Diencephalon (tissue), 1 donor: ENCODE results near the gene CNPY4. TPM values are rescaled to one million over a fixed set of nuclear protein-coding genes. Genes with fewer than 3 reads are reported as not detected.

Experiments
- small RNA-seq: library from RNA; depleted of rRNA; stranded (forward); fragments of <200 nt; gene quantifications from one replicate; pipeline ENCODE3, GENCODE V24; 2014
- total RNA-seq: library from RNA; depleted of rRNA; stranded (reverse); fragments of >200 nt; gene quantifications from one replicate; pipeline ENCODE4 v1.2.3, GENCODE V29; 2014

Gene CNPY4, protein sequence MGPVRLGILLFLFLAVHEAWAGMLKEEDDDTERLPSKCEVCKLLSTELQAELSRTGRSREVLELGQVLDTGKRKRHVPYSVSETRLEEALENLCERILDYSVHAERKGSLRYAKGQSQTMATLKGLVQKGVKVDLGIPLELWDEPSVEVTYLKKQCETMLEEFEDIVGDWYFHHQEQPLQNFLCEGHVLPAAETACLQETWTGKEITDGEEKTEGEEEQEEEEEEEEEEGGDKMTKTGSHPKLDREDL
- 22.8 TPM for total RNA-seq

DNA sequence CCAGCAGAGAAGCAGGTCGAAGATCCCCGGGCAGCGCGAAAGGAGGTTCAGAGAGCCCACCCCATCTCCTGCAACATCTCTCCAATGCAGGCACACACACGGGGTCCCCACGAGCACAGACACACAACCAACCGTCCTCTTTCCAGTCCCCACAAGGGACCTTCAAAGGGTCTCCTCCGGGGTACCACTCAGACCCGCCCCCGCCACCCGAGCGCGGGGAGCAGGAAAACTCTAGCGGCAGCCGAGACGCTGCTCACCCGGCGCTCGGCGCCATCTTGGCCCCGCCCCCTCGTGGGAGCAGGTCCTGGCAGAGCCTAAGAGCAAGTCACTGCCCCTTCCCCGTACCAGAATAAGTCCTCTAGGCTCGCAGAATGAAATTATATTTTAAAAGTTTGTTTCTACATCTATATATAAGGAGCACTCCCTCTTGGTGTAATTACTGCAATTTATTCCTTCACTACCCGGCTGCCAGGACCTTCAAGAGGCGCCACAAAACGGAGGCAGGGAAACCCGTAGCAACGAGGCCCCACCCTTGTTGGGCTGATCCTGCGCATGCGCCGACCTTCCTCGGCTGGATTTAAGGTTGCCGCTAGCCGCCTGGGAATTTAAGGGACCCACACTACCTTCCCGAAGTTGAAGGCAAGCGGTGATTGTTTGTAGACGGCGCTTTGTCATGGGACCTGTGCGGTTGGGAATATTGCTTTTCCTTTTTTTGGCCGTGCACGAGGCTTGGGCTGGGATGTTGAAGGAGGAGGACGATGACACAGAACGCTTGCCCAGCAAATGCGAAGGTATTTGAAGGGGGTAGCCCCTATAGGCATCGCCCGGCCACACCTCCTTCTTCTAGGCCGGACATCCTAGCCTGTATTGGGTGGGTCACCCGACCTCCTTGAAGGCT is at the start of gene CNPY4, which contains the start of gene TAF6:
TSS of gene CNPY4 (plus strand) at position 563 of the 898 bp plus-strand sequence. CDS start at position 674, 111 bp downstream.
TSS of gene TAF6 (minus strand) at position 287 of the 898 bp plus-strand sequence. CDS start 5,149 bp downstream, outside the sequence.

DNA sequence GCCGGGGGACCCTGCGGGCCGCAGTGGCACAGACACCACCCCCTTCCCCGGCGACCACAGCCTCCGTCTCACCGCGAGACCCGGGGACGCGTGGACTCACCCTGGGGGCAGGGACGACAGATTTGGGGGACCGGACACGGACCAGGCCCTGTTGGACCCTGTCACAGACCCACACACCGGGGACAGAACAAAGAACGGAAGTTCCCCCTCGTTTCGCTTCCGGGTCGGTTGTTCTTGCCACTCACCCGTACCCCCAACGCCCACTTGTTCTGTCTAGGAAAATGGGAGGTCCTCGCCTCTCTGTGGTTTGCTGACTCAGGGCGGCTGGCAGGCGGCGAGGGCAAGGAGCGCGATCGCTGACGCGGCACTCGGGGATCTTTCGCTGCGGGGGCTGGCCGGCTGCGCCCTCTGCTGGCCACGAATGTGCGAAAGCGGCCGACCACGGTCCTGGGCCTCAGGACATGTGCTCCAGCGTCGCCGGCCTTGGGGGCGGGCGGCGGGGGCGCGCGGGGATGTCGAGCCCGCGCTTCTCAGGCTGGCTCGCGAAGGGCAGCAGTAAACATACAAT is 37.8 kb upstream of the CNPY4 start, which contains the start of gene ZNF3:
TSS of gene ZNF3 (minus strand) at position 189 of the 568 bp plus-strand sequence. CDS start 4,366 bp downstream, outside the sequence.

DNA sequence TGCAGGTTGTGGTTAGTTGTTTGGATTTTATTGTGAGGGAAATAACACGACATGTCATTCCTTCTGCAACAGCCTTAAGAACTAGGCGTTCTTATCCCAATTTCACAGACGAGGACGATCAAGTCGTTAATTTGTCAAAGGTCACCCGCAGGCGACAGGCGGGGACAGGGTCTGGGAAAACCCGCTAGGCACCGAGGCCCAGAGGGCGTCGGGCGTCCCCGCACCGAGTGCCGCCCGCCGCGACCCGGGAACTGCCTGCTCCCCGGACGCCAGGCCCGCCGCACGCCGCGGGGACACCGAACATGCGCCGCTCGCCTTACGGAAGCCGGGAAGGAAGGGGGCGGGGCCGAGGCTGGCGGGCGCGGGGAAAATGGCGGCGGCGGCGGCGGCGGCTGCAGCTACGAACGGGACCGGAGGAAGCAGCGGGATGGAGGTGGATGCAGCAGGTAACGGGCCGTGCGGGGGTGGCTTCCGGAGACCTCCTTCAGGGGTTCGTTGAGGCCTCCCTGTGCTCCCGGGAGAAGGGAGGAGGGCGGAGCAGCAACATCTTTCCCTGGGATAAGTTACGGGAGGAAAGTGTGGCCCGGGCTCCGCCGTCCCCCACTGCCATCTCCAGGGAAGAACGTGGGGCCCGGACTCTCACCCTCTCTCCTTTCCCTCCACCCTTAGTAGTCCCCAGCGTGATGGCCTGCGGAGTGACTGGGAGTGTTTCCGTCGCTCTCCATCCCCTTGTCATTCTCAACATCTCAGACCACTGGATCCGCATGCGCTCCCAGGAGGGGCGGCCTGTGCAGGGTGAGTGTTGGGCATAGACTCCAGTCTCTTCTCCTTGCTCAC is 30.6 kb upstream of the CNPY4 start, which contains the start of gene COPS6:
TSS of gene COPS6 (plus strand) at position 349 of the 837 bp plus-strand sequence. CDS start at position 371, 22 bp downstream.

DNA sequence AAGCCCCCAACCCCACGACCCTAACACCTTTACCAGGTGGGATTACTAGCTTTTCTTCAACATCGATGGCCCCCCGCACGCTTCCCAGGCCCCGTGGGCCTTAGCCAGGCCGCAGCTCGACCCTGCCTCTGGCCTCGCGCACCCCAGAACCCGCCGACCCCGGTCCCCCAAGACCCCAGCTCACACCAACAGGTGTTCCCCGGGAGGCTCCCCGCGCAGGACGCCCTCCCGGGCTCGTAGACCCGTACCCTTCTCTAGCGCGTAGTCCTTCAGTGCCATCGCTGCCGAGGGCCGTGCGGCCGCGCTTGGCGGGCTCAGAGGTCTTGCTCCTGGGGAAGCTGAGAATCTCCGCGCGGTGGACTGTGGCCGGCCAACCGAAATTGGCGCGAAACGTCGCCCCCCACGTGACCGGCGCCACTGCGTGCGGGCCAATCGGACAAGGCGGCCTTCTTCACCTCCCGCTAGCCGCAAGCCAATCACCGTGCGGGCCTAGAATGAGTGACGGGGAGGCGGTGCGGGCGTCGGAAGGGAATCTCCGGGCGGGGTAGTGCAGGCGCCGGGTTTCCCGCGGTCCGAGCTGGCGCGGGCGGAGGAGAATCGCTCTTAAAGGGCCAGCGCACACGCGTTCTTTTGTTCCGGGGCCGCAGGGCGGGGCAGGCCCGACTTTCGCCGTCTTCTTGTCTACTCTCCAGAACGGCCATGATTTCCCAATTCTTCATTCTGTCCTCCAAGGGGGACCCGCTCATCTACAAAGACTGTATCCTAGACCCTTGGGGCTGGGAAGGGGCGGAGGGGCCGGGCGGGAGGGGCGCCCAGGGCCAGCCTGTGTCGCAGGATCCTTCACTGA is 18.2 kb upstream of the CNPY4 start, which contains the start of the genes AP4M1 and MCM7:
TSS of gene AP4M1 (plus strand) at position 628 of the 847 bp plus-strand sequence. CDS start at position 700, 72 bp downstream.
TSS of gene MCM7 (minus strand) at position 382 of the 847 bp plus-strand sequence. CDS start at position 279, 103 bp downstream.

DNA sequence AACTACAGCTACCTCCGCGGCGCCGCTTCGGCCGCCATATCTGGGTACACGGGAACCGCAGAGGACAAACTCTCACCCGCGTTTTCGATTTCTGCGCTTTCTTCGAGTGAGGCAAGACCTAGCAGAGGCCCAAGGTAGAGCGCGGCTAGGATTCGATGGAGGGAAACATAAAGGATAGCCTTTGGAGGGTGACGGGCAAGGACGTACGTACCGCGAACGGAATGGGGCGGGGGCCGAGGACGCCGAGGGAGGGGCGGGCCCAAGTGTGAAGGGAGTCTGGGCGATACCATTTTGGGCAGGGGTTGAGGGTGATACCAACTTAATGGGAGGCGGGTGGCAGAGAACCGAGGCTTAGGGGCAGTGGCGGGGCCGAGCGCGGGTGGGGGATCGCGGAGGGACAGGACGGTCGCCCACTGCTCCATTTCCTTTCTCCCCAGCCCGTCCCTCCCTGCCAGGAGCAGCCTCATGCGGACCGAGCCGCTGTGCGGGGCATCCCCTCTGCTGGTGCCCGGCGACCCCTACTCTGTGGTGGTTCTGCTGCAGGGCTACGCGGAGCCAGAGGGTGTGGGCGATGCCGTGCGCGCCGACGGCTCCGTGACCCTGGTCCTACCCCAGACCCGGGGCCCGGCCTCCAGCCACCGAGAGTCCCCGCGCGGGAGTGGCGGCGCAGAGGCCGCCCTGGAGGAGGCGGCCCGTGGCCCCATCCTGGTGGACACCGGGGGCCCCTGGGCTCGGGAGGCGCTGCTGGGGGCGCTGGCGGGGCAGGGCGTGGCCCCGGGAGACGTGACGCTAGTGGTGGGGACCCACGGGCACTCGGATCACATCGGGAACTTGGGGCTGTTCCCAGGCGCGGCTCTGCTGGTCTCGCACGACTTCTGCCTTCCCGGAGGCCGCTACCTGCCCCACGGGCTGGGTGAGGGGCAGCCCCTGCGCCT is 7.8 kb downstream of the CNPY4 start, which contains the start of gene MBLAC1:
TSS of gene MBLAC1 (plus strand) at position 37 of the 935 bp plus-strand sequence. CDS start at position 466, 429 bp downstream.

DNA sequence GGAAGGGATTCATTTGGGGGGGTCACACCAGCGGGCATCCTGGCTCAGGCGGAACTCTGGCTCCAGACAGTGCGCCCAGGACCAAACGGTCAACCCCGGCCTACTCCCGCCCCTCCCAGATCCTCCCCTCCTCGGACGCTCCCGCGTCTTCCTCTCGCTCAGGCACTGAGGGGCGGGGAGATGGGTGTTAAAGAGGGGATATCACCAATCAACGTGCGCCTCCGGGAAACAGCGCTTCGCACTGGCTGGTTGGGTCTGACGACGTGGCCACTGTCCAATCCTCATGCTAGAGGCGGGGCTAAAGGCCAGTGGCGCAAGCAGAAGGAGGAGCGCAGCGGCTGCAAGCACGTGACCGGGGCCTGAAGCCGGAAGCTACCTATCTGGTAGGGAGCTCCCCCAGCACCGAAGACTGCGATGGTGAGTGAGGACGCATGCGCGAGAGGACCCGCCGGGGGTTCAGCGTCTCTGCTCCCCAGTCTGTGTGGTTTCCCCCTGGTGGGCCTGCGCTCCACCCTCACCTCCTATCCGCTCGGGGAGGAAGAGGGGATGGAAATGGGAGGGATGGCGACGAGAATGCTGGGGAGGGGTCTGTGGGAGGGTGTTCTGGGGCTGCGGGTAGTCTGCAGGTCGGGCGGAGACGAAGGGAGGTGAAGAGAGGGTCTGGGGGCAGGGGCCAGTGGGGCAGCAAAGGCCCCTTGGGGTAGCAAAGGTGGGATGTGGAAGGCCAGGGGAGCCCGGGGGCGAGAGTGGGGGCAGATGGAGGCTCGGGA is 29.3 kb downstream of the CNPY4 start, which contains the start of gene LAMTOR4:
TSS of gene LAMTOR4 (plus strand) at position 360 of the 770 bp plus-strand sequence. CDS start at position 415, 55 bp downstream.

DNA sequence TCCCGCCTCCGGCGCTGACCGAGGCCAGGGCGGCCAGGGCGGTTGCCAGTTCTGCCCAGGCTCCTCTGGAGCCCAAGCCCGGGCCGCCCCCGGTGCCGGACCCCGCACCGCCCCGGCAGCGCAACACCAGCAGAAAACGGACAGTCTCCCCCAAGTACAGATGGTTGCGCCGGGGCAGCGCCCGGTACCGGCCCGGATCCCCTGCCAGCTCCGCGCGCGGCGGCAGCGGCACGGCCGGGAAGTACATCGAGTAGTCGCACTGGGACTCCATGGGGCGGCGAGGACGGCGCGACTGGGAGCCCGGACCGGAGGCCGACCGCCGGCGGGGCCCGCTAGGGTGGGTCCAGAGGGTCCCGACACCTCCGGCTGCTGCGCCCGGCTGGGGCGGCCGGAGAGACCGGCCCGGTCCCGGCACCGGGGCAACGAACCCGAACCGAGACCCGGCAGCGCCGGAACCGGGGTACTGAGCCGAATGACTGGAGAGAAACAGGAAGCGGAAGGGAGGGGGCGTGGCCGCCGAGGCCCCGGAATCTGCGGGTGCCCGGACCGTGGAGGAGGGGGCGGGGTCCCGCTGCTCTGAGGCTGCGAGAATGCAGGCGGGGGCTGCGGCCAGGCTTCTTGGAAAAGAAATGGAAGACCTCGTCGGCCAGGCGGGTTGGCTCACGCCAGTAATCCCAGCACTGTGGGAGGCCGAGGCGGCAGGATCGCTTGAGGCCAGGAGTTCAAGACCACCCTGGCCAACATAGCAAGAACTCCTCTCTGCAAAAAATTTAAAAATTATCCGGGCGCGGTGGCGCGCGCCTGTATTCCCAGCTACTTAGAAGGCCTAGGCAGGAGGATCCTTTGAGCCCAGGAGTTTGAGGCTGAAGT is 39.0 kb downstream of the CNPY4 start, which contains the start of gene TRAPPC14:
TSS of gene TRAPPC14 (minus strand) at position 495 of the 870 bp plus-strand sequence. CDS start at position 271, 224 bp downstream.

Small RNA genes lying within 50 kb of the gene (small RNA-seq; reads per million reads assigned to genes)
- 92.3 reads per million, percentile 97 among the genes with 10 or more reads in this experiment for gene MIR106B
- 1,186 reads per million, percentile 99 among the genes with 10 or more reads in this experiment for gene MIR25
- 578 reads per million, percentile 98 among the genes with 10 or more reads in this experiment for gene MIR93

Other genes with a start within 250 kb of the CNPY4 start
- gene OR2AE1, start 242.6 kb upstream of the CNPY4 start, total RNA-seq, result not detected
- gene TRIM4, start 200.1 kb upstream of the CNPY4 start, total RNA-seq, result 12.5 TPM
- not detected for gene GJC3, start 190.0 kb upstream of the CNPY4 start, total RNA-seq
- gene AZGP1, start 143.6 kb upstream of the CNPY4 start, total RNA-seq, result not detected
- 78.9 TPM for gene ZKSCAN1, start 104.0 kb upstream of the CNPY4 start, total RNA-seq
- gene ZSCAN21, start 69.9 kb upstream of the CNPY4 start, total RNA-seq, result 13.4 TPM
- gene ZNF3, start 37.9 kb upstream of the CNPY4 start, total RNA-seq, result 39.4 TPM
- 48.9 TPM for gene COPS6, start 30.7 kb upstream of the CNPY4 start, total RNA-seq
- gene MCM7, start 18.2 kb upstream of the CNPY4 start, total RNA-seq, result 38.5 TPM
- 20.5 TPM for gene AP4M1, start 18.0 kb upstream of the CNPY4 start, total RNA-seq
- 31.4 TPM for gene TAF6, start 276 bp upstream of the CNPY4 start, total RNA-seq
- 5.3 TPM for gene MBLAC1, start 7.3 kb downstream of the CNPY4 start, total RNA-seq
- gene LAMTOR4, start 29.3 kb downstream of the CNPY4 start, total RNA-seq, result 48.9 TPM
- 16.8 TPM for gene TRAPPC14, start 39.1 kb downstream of the CNPY4 start, total RNA-seq
- gene GAL3ST4, start 49.0 kb downstream of the CNPY4 start, total RNA-seq, result 3.9 TPM
- 49.6 TPM for gene GPC2, start 57.7 kb downstream of the CNPY4 start, total RNA-seq
- gene STAG3, start 58.3 kb downstream of the CNPY4 start, total RNA-seq, result 0.69 TPM
- gene PVRIG, start 100.3 kb downstream of the CNPY4 start, total RNA-seq, result not detected
- not detected for gene SPDYE3, start 188.1 kb downstream of the CNPY4 start, total RNA-seq
- gene PILRB, start 238.5 kb downstream of the CNPY4 start, total RNA-seq, result 14.5 TPM